SK-N-SH treated with all-trans-retinoic acid at 6 μM for 48 hours (cell line): ENCODE measurements around the gene CDK18.

ENCODE experiments used
- BACH2 ChIP-seq: fragments of 250-450 bp; sonication (Bioruptor Pico); IDR thresholded peaks from 2 replicates; pipeline ENCODE4 v1.9.0; 2021; ENCODE audit warnings: mild to moderate bottlenecking, borderline replicate concordance
- ESRRG ChIP-seq: fragments of 250-450 bp; sonication (Bioruptor Pico); IDR thresholded peaks from 2 replicates; pipeline ENCODE4 v1.6.1; 2021; ENCODE audit warnings: mild to moderate bottlenecking
- OSR1 ChIP-seq: fragments of 250-450 bp; sonication (Bioruptor Pico); IDR thresholded peaks from 2 replicates; pipeline ENCODE4 v1.8.0; 2022; ENCODE audit warnings: moderate library complexity, mild to moderate bottlenecking, inconsistent platforms
- SNAI2 ChIP-seq: fragments of 250-450 bp; sonication (Bioruptor Pico); IDR thresholded peaks from 2 replicates; pipeline ENCODE4 v1.5.0; 2020; ENCODE audit warnings: mild to moderate bottlenecking, moderate library complexity
- TF ChIP-seq, protein P1 (sequence below): fragments of 250-450 bp; sonication (Bioruptor Pico); IDR thresholded peaks from 2 replicates; pipeline ENCODE4 v1.8.0; 2021; ENCODE audit warnings: low read depth, mild to moderate bottlenecking, moderate library complexity, borderline replicate concordance
- TF ChIP-seq, protein P2 (sequence below): fragments of 250-450 bp; sonication (Bioruptor Pico); IDR thresholded peaks from 2 replicates; pipeline ENCODE4 v1.8.0; 2020; ENCODE audit warnings: mild to moderate bottlenecking, moderate library complexity, borderline replicate concordance

DNA sequence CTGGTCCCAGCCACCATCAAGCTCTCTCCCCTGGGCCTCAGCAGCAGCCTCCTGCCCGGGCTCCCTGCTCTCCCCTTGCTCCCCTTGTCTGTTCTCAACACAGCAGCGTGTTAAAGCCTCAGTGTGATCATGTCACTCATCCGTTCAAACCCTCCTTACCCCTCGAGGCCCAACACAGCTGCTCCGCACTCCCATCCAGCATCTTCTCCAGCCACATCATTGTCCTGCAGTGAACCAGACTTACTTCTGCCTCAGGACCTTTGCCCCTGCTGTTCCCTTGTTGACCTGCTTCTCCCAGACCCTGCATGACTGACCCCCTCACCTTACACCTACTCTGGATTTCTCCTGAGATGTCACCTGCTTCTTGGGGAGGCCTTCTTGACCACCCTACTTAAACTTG lies 13.3 kb downstream of the CDK18 start:
- TF ChIP-seq SNAI2 (CRISPR knock-in tag) (no peak), OSR1 (CRISPR knock-in tag) (no peak), ESRRG (no peak), BACH2 (CRISPR knock-in tag) (no peak)
- TF ChIP-seq, protein P1, sequence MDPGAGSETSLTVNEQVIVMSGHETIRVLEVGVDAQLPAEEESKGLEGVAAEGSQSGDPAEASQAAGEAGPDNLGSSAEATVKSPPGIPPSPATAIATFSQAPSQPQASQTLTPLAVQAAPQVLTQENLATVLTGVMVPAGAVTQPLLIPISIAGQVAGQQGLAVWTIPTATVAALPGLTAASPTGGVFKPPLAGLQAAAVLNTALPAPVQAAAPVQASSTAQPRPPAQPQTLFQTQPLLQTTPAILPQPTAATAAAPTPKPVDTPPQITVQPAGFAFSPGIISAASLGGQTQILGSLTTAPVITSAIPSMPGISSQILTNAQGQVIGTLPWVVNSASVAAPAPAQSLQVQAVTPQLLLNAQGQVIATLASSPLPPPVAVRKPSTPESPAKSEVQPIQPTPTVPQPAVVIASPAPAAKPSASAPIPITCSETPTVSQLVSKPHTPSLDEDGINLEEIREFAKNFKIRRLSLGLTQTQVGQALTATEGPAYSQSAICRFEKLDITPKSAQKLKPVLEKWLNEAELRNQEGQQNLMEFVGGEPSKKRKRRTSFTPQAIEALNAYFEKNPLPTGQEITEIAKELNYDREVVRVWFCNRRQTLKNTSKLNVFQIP (CRISPR knock-in tag): no peak
- TF ChIP-seq, protein P2, sequence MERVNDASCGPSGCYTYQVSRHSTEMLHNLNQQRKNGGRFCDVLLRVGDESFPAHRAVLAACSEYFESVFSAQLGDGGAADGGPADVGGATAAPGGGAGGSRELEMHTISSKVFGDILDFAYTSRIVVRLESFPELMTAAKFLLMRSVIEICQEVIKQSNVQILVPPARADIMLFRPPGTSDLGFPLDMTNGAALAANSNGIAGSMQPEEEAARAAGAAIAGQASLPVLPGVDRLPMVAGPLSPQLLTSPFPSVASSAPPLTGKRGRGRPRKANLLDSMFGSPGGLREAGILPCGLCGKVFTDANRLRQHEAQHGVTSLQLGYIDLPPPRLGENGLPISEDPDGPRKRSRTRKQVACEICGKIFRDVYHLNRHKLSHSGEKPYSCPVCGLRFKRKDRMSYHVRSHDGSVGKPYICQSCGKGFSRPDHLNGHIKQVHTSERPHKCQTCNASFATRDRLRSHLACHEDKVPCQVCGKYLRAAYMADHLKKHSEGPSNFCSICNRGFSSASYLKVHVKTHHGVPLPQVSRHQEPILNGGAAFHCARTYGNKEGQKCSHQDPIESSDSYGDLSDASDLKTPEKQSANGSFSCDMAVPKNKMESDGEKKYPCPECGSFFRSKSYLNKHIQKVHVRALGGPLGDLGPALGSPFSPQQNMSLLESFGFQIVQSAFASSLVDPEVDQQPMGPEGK (CRISPR knock-in tag): no peak
